ENCODE data around the gene CDK2. TPM values are rescaled to one million over a fixed set of nuclear protein-coding genes. Genes with fewer than 3 reads are reported as not detected.

CDK2 gene
- total and polyA plus RNA-seq, 9 donors, result 18.3 to 33.9 (median 30.7) TPM

DNA sequence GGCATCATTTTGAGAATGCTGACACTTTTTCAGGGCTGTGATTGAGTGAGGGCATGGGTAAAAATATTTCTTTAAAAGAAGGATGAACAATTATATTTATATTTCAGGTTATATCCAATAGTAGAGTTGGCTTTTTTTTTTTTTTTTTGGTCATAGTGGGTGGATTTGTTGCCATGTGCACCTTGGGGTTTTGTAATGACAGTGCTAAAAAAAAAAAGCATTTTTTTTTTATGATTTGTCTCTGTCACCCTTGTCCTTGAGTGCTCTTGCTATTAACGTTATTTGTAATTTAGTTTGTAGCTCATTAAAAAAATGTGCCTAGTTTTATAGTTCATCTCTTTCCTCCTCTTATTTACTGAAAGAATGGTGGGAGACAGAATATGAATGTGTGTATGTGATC, 5.8 kb downstream of the CDK2 start:
- Histone ChIP-seq H3K4me1 (ENCODE audit: insufficient read depth) (peaks cover 6% of the 10 kb centered on the region), H3K27me3 (no peaks in the 10 kb centered on the region), H3K9me3 (no peaks in the 10 kb centered on the region), H3K4me3 (peak overlapping the region; percentile 63), H3K27ac (peak overlapping the region; percentile 67 to 82), H3K36me3 (no peaks in the 10 kb centered on the region)
- TF ChIP-seq, protein P1, sequence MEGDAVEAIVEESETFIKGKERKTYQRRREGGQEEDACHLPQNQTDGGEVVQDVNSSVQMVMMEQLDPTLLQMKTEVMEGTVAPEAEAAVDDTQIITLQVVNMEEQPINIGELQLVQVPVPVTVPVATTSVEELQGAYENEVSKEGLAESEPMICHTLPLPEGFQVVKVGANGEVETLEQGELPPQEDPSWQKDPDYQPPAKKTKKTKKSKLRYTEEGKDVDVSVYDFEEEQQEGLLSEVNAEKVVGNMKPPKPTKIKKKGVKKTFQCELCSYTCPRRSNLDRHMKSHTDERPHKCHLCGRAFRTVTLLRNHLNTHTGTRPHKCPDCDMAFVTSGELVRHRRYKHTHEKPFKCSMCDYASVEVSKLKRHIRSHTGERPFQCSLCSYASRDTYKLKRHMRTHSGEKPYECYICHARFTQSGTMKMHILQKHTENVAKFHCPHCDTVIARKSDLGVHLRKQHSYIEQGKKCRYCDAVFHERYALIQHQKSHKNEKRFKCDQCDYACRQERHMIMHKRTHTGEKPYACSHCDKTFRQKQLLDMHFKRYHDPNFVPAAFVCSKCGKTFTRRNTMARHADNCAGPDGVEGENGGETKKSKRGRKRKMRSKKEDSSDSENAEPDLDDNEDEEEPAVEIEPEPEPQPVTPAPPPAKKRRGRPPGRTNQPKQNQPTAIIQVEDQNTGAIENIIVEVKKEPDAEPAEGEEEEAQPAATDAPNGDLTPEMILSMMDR (IDR thresholded peaks at IDR 0.05), result no peak
- TF ChIP-seq EP300 (IDR thresholded peaks at IDR 0.05) (no peak), POLR2A (IDR thresholded peaks at IDR 0.05) (no peak)
- DNase-seq, result no peak
- intact Hi-C loops (cut with DNase I), result loop anchor here in 1 of 4 donors (5.0 kb wide), 1 partner anchor 40 kb away; the partner anchor contains the start of gene DGKA
- 18 to 30% (median 26%) methylated on average over 1 of the region's 1 CpG for WGBS, 3 donors

DNA sequence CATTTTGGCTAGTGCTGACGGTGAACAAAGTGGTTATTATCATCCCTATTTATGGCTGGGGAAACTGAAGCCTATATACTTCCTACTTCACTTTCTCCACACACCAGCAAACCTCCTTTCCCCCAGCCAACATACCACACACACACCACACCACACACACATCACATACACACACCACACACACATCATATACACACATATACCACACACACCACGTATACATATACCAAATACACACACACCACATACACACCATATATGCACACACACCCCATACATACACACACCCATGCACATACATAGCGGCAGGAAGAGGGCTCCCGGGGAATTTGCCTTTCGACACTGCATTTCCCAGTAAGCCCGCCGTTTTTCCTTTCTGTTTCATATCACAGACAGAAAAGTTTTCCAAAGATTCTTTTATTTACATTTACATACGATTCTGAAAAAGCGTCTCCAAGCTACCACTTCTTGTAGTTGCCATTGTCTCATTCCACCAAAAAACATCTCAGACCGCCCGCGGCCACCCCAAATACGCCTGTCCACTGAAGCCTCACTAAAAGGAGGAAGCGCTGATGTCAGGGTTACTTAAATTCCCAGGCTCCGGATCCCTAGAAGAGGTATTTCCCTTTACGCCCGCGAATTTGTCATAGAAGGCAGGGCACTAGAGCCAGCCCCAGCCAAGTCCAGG, 6.4 kb downstream of the CDK2 start:
- WGBS, 3 donors, result 0 to 1% (median 1%) methylated on average over 18 of the region's 18 CpGs
- intact Hi-C loops (cut with DNase I), result loop anchor here in 1 of 4 donors (5.0 kb wide), 1 partner anchor 41 kb away; the partner anchor contains the start of gene DGKA
- peaks cover 2% of the 10 kb centered on the region for H3K4me1 ChIP-seq (ENCODE audit: insufficient read depth)

DNA sequence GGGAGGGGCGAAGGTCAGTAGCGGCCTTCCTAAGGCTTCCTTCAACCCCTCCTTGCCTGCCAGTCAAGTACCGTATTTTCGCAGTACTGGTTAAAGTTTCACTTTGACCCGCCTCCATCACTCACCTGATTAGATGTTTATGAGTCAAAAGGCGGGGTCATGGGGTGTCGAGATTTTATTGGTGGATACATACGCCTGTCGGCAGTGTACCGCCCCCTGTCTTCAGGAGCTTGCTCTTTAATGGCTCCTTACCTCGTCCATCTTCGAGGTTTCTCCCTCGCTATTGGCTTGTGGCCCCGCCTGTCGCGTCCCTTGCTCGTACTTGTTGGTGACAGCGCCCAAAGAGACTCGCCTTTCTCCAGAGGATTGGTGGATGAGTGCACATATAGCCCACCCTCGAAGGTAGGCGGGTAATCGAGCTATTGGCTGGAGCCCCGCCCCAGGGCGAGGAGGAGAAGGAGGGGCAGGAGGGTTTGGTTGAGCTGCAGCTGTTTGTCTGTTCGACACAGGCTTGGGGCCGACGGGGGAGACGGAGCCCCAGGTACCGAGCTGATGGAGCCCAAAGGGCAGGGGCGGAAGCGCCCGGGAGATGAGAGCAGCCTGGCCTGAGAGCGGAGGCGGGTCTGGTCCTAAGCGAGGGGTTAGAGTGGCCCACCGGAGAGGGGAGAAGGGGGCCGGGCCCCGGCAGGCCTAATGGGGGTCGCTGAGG, 7.1 kb downstream of the CDK2 start, which contains the start of gene RAB5B:
Gene RAB5B (plus strand): TSS at position 480 of the 709 bp plus-strand sequence. CDS start 12,883 bp downstream, outside the sequence.
- Histone ChIP-seq H3K9me3 (no peaks in the 10 kb centered on the region), H3K4me3 (peak within 1 kb of the TSS; percentile 70), H3K27me3 (no peaks in the 10 kb centered on the region), H3K4me1 (ENCODE audit: insufficient read depth) (peaks cover 2% of the 10 kb centered on the region), H3K36me3 (no peaks in the 10 kb centered on the region), H3K27ac (peak within 1 kb of the TSS; percentile 80 to 86)
- TF ChIP-seq EP300 (IDR thresholded peaks at IDR 0.05) (no peak), POLR2A (IDR thresholded peaks at IDR 0.05) (peak; percentile 90)
- TF ChIP-seq, protein P1 (IDR thresholded peaks at IDR 0.05), result peak in 1 of 3 donors; percentile 59
- WGBS, 3 donors, result 0% methylated on average over 39 of the region's 39 CpGs
- intact Hi-C loops (cut with DNase I), result loop anchor here in 1 of 4 donors (5.0 kb wide), 1 partner anchor 41 kb away; the partner anchor contains the start of gene DGKA
- DNase-seq, result peak; percentile 99 to 100 (median 99)

More for the DNA sequence above, 6.4 kb downstream of the CDK2 start:
- Histone ChIP-seq H3K4me3 (peak overlapping the region; percentile 63), H3K27me3 (no peaks in the 10 kb centered on the region), H3K27ac (peak overlapping the region; percentile 67 to 82), H3K9me3 (no peaks in the 10 kb centered on the region), H3K36me3 (no peaks in the 10 kb centered on the region)
- no peak for DNase-seq
- TF ChIP-seq EP300 (IDR thresholded peaks at IDR 0.05) (no peak), POLR2A (IDR thresholded peaks at IDR 0.05) (peak; percentile 65)

DNA sequence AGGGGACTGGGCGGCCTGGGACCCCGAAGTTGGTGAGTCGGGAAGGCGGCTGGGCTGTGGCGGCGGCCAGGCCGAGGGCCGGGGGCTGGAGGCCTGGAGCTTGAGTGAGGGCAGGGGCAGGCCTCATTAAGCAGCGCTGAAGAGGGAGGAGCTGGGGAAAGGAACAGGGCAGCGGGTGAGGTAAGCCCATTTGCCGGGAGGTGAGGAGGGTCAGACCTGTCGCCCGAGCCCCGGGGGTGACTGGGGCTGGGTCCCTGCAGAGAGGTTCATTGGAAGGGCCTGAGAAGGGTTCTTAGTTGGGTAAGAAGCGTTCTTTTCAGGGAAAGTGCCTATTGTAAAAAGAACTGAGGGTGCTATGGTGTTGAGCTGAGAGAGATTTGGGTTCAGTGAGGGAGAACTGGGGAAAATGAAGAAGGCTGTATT, 7.7 kb downstream of the CDK2 start:
- intact Hi-C loops (cut with DNase I), result loop anchor here in 1 of 4 donors (5.0 kb wide), 1 partner anchor 42 kb away; the partner anchor contains the start of gene DGKA
- no peaks in the 10 kb centered on the region for H3K36me3 ChIP-seq
- TF ChIP-seq EP300 (IDR thresholded peaks at IDR 0.05) (no peak), POLR2A (IDR thresholded peaks at IDR 0.05) (no peak)
- TF ChIP-seq, protein P1 (IDR thresholded peaks at IDR 0.05), result no peak
- 0 to 1% (median 0%) methylated on average over 15 of the region's 15 CpGs for WGBS, 3 donors
- H3K9me3 ChIP-seq, result no peaks in the 10 kb centered on the region
- DNase-seq, result no peak
- no peaks in the 10 kb centered on the region for H3K27me3 ChIP-seq
- H3K4me1 ChIP-seq (ENCODE audit: insufficient read depth), result peaks cover 2% of the 10 kb centered on the region
- H3K4me3 ChIP-seq, result peak overlapping the region; percentile 70
- H3K27ac ChIP-seq, result peak overlapping the region; percentile 80 to 86

Measured in ovary (tissue), 9 donors.